HCT116 (cell line): ENCODE data around the gene ARF1.

Experiments
- CTCF ChIP-seq, 3 experiments: fragments of 200-600 bp in 1 of 3; sonication (generic) in 1 of 3; IDR thresholded peaks in 2 of 3; conservative IDR thresholded peaks in 1 of 3; 2 replicates each; pipeline ENCODE4 v1.5.1; 2012 to 2017; ENCODE audit warnings: low read depth in 2 of 3, low read length in 2 of 3, antibody characterized with exemption in 1 of 3, borderline replicate concordance in 1 of 3, control low read depth in 1 of 3, mild to moderate bottlenecking in 1 of 3, mixed read lengths in 1 of 3, mixed run types in 1 of 3, moderate library complexity in 1 of 3; ENCODE audit not compliant: insufficient read depth in 1 of 3
- EGR1 ChIP-seq: IDR thresholded peaks from 2 replicates; pipeline ENCODE4 v1.6.1; 2012; ENCODE audit warnings: low read depth
- EZH2 ChIP-seq: fragments of 200-600 bp; sonication (generic); IDR thresholded peaks from 2 replicates; pipeline ENCODE4 v1.6.1; 2017; ENCODE audit warnings: antibody characterized with exemption, mixed run types
- POLR2AphosphoS5 ChIP-seq: IDR thresholded peaks from 2 replicates; pipeline ENCODE4 v1.6.1; 2011; ENCODE audit warnings: mild to moderate bottlenecking, low read depth, low read length, moderate library complexity

- TF ChIP-seq CTCF (IDR thresholded peaks at IDR 0.05 in 2 of 3, conservative IDR thresholded peaks at IDR 0.05 in 1 of 3; ENCODE audit: borderline replicate concordance in 1 of 3, insufficient read depth in 1 of 3, low read depth in 2 of 3, low read length in 2 of 3) (no peak), EZH2 (no peak), POLR2AphosphoS5 (no peak), EGR1 (no peak)
Observed at GRCh38 chr1:228064296-228064695, 18.2 kb upstream of the ARF1 start.
